NCI-H345 (cell line): ENCODE measurements around the gene NFIA.

ENCODE experiments used
- DNase-seq: peaks from one replicate; lab custom pipeline; 2025; lab: John Stamatoyannopoulos, UW

The NFIA gene

GRCh38 chr1:61334718-61335589 lies 252.6 kb downstream of the NFIA start:
- DNase-seq = no peak

- no peak for DNase-seq
These were observed 254.7 kb downstream of the NFIA start for GRCh38 chr1:61337037-61337436.

GRCh38 chr1:61337441-61337951 lies 255.1 kb downstream of the NFIA start:
- DNase-seq = no peak

DNA sequence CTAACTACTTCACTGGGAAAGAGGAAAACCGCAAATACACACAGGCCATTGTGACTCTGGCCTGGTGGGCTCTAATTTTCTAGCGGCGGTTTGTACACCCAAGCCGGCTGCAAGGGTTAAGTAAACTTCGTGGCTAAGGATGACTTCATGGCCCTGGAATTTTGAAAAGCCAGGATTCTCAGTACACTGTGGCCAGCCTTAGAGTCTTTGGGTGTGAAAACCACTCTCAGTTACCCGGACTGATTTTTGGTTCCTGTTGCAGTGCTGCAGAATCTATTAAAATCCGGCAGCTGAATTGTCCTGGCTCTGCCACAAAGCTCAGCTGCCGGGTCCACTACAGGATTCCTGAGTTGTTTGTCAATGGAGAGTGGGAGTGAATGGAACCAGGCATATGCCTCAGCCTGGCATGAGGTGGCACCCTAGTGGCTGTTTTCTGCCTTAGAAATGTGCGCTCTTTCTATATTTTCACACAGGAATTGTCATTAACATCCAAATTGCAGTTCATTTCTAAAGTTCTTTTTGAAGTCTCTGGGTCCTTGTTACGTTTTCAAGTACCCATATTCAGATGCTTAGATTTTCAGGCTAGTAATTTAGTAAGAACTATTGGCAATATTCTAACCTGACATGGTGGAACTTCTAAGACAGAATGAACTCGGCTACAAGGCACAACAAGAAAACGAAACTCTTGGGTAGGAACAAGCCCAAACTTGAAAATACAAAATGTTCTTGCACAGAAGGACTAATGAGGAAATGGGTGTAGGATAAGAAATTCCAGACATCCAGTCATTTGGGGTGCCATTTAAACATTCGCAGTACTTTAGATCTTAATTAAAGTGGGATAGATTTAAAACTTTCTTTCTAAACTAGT lies 255.9 kb downstream of the NFIA start:
- DNase-seq = peak; percentile 74

DNA sequence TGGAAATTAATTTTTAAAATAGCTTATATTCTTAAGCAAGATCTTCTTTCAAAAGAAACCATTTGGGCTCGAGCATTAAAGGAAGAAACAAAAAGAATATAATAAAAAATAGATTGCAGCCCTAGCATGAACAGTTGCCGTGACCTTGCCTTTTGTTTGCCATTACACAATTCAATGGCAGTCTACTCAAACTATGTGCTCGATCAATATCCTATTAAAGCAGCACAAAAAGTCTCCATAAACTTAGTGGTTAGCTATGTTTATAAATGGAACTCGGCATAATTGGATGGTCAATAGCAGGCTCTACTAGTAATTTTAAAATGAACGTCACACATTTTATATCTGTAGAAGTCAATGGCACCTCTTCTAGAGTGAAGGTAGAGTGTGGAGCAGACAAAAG lies 256.5 kb downstream of the NFIA start:
- DNase-seq = no peak

GRCh38 chr1:61341426-61341825 lies 259.1 kb downstream of the NFIA start:
- DNase-seq = no peak

DNA sequence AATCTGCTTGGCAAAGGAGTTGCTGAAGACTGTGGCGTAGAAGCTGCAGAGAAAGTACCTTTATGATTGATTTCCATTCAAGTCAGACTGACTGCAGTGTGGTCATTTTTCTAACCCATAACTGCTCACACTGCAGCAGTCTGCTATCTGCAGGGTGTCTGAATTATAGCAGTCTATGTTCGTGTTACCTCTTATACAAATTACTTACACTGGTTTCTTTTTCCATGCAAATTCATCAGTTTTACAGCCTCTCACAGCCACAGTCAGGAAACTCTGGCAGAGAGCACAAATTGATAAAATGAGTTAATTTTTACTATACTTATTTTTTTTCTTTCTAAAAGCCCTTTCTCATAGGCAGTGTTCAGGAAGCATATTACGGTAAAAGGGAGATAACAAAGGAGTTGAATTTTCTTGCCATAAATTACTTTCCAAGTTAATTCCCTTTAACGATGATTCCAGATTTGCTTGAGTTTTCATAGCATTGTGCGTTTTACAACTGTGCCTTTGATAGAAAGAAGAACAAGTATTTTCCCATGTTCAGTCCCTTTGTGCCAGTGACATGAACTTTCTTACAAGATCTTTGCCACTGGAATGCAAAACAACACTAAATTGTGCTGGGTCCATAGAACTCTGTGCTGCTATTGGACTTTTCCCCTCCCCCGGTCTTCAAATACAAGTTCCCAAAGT lies 261.5 kb downstream of the NFIA start:
- no peak for DNase-seq

GRCh38 chr1:61344696-61345095 lies 262.3 kb downstream of the NFIA start:
- DNase-seq = no peak

GRCh38 chr1:61348025-61348665 lies 265.8 kb downstream of the NFIA start:
- DNase-seq = no peak

DNA sequence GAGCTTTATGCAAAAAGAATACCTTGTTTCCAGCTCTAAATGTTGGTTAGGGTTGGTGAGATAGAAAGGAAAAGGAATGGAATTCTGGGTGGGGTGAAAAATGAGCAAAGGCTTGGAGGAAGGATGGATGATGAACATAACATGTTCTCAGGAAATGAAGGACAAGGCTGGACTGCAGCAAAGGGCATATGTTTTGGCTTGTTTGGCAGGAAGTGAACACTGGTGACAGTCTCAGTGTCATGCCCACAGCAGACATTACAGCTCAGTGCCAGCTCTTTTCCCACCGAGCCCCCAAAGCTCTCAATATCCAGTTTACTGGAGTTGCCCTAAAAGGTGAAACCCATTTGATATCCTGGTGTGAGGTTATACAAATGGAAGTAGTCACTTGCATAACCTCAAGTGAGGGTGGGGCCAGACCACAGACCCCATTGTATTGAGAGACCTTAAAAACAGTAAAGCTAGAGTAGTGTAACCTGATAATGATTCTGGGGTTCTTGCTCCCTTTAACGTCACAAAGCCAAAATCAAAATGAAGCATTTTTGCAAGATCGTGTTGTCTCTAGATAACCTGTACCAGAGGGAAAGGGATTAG lies 270.6 kb downstream of the NFIA start:
- peak; percentile 30 for DNase-seq

DNA sequence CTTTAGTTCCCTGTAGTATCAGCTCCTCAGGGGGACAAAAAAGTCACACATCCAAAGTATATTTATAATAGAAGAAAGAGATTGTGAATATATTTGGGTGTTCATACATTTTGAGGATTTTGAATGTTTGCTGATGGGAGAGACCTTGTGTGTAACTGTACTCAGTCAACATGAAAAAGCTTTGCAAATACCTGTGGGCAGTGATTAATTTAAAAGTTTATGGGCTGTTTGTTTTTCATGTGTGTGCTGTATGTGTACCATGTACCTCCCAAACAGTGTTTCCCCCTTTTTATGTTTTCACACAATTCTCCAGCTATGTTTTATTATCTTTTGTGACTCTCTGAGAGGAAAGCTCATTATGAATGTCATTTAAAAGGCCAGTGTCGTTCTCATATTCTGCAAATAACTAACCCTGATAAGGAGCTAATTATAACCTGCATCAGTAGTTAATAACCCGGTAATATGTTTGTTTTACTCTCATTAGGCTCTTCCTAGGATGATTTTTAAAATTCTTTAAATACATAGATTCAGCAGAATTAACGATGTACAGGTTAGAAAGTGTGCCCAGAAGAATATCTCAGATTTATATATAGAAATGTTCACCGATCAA lies 271.5 kb downstream of the NFIA start:
- DNase-seq = no peak

- no peak for DNase-seq
These were observed 273.7 kb downstream of the NFIA start for GRCh38 chr1:61356016-61356415.

DNA sequence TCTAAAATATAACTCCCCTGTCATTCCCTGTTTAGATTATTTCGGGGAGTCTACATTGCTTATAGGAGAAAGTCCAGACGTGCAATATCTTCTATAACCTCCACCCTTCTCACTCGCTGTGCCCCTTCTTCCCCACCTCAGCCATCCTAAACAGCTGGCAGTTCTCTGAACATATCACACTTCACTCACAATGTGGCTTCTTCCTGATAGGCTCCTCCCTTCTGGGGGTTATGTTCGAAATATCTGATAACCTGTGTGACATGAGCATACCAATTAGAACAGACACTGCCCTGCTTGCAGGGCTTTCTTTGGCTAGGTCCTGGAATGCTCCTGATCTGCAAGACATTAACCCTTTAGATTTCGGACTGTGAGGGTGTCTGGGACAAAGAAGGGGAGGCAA lies 274.6 kb downstream of the NFIA start:
- DNase-seq = no peak

DNA sequence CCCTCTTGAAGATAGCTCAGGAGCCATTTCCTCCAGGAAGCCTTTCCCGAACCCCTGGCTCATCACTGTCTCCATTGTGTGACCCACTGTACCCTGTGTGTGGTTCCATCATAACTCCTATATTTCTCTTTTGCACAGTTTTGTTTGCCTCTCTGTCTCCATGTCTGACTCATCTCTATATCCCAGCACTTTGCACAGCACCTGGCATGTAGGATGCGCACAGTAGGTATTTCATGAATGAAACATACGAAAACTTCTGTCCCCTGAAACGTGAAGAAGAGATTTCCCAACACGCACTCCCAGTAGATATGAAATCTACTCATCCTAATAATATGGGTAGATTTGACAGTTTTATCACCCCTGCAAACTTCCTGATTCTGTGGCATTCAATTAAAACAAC lies 275.2 kb downstream of the NFIA start:
- no peak for DNase-seq

DNA sequence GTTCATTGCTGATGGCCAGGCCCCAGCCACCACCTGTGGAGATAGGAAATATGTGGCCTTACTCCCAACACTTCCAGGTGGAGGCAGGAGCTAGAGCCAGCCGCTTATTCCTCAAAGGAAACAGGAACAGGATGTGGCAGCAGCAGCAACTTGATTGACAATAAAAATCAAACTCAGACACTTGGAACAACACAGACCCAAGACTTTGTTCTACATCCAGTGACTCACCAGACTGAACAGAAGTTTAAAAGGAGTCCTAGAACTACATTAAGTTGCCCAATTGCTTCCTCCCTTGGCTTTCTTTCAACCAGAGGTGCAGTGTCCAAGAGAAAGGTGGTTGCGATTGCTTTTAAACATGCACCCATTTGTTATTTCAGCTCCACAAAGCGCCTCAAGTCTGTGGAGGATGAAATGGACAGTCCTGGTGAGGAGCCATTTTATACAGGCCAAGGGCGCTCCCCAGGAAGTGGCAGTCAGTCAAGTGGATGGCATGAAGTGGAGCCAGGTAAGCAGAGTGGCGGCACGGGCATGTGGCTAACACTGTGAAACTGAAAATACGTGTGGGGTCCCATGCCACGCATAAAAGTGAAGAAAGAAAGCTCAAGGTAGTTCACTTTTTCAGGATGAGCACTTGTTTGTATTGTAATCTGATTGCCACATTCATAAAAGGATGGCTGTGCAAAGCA lies 276.6 kb downstream of the NFIA start:
- no peak for DNase-seq

DNA sequence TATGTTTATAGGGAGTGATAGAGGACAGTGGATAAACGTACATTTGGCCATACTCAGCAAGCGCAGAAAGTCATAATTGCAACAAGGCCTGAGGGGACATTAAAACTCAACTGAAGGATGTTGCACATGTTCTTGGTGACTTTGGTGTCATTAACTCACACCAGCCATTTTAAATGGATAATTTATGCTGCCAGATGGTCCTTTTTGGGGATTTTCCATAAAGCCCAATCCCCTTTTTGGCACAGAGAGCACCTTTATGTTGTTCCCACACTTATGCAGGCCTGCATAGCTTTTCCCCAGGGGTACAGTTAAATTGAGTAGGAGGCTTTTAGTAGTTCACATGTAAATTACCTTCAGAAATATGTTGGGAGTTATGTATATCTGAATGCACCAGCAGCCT lies 279.6 kb downstream of the NFIA start:
- no peak for DNase-seq

- DNase-seq = no peak
These were observed 280.0 kb downstream of the NFIA start for GRCh38 chr1:61362351-61362750.

- DNase-seq = no peak
These were observed 286.0 kb downstream of the NFIA start for GRCh38 chr1:61368366-61368765.

DNA sequence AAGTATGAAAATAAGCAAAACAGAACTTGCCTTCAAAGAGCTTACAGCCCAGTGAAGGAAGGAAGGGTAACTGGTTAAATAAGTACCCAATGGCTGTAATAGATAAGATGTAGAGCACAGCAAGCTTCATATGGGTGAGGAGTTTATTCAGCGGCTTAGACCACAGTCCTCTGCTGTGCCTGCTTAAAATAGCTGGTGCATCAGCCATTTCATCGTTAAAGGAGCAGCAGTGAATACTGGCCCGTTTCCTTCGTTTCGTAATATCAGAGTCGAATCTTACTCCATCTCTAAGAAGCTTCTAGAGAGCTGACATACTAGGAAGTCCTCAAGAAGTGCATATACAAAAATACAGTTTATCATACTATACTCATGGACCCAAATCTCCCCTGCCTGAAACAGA lies 286.5 kb downstream of the NFIA start:
- no peak for DNase-seq

DNA sequence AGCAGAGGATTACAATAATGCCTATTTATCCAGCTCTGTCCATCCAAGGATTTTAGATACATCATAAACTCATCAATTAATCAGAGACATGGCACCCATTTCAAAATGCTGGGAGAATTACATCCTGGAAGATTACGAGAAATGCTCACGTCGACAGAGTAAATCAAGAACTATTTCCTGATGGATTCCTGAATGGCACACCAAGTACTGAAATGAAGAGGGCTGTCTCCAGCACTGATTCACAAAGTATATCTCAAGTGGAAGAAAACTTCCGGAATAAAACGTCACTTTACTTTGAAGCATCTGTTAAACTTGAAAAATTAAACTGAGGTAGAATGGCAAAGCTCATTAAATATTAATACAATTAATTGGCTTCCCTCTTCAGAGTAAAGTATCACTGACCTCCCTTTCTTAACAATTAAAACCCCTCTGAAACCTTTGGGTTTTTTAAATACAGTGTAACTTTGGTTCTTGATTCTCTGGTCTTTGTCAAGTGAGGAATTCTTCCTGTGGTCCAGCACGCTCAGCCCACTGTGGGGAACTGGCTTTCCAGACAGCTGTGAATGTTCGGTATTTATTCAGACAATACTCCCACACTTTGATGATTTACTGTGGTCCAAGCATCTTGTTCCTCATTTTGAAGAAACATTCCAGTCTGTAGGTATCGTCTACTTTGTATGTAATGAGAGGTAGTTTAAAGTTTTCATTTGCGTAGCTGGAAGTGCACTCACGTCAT lies 288.0 kb downstream of the NFIA start:
- no peak for DNase-seq
